GM21360 (cell line): ENCODE data around the gene URAD.
"Not testable (repeated sequence)": the region's sequence is repeated elsewhere in the genome, so short reads cannot be mapped to it uniquely, and the experiment has no call there.

Source experiments
- ATAC-seq: cut with Tn5 transposase; IDR thresholded peaks from one replicate; pipeline ENCODE4 v1.9.1; 2021; ENCODE audit warnings: mild to moderate bottlenecking, moderate library complexity; ENCODE audit not compliant: unreplicated experiment

URAD gene, protein sequence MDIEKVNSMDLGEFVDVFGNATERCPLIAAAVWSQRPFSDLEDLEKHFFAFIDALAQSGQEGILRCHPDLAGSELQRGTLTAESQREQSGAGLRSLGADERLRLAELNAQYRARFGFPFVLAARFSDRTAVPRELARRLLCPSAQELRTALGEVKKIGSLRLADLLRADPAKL

DNA sequence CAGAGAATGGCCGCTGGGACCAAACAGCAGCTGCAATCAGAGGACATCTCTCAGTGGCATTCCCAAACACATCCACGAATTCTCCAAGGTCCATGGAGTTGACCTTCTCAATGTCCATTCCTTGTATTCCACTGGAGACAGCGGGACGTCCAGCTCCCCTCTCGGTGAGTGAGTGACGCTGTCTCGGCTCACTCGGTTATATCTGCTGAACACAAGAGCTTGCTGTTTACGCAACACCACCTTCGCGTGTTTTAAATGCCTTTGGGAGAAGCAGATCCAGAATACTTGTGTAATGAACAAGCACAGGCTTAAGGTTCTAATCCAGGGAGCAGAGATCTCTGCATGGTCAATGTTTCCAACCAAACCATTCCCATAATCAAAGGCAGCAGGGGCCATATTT is at the start of gene URAD:
Gene URAD (minus strand): TSS at position 174 of the 400 bp plus-strand sequence. CDS start 56 bp downstream, at position 118.
- no peak for ATAC-seq

GRCh38 chr13:28037399-28037798 is 48.9 kb upstream of the URAD start:
- ATAC-seq, result no peak

DNA sequence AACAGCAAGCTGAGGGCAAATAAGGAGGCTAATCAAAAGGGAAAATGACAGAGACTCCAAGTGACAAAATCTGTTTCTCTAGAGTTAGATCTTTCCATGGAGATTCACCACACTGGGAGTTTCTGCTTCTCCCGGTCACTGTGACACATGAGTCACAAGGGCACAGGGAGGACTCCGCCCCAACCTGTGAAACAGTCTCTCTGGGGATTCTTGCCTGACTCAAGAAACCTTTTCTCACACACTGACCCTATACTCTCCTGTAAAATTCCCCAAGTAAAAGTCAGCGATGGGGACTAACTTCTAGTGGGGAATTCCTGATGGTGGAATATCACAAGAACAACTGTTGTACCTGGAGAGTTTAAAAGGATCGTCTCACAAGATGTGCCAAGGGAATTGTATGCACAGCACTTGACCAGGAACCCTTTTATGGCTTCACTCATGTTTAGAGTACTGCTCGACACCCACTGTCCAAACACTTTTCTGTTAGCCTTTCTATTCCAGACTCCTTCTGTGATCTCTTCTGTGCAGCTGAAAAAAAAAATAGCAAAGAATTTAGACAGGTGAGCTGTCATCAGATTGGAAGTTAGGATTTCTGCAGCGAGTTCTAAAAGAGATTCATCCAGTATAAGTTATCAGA is 46.8 kb upstream of the URAD start:
- ATAC-seq, result no peak

GRCh38 chr13:28033894-28034655 is 45.6 kb upstream of the URAD start:
- ATAC-seq, result no peak

DNA sequence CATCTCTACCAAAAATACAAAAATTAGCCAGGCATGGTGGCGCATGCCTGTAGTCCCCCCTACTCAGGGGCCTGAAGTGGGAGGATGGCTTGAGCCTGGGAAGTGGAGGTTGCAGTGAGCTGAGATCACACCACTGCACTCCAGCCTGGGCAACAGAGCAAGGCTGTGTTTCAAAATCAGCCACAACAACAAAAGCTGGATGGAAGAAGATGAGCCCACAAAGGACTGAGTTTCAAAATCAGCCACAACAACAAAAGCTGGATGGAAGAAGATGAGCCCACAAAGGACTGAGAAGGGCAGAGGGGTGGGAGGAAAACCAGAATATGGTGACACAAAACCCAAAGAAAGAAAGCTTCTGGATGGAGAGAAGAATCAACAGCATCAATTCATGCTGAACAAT is 43.9 kb upstream of the URAD start:
- ATAC-seq, result not testable (repeated sequence)

GRCh38 chr13:28031896-28032288 is 43.4 kb upstream of the URAD start:
- no peak for ATAC-seq

DNA sequence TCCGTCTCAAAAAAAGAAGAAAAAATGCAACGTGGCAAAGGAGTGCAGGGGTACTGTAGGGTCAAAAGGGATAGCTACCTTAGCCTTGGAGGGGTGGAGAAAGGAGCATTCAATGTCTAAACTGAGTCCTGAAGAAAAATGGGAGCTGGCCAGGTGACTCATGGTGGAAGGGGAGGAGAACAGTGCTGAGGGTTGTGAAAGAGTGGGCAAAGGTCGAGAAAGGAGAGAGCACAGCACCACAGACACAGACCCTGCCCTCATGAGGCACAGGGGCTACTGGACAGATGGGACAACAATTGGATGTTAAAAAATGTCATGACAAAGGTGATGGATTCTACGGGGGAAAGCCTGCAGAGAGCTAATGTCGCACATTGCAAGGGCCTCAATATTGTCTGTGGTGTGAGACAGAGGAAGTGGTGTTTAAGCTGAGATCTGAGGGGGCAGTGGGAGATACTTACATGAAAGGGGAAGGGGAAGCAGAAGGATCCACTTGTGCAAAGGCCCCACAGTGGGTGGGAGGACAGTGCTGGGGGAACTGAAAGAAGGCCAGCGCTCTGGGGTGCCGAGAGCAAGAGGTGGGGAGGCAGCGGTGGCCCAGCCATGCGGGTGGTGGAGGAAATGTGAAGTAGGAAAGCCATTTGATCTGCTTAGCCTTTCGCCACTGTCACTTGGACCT is 42.9 kb upstream of the URAD start:
- ATAC-seq, result no peak

DNA sequence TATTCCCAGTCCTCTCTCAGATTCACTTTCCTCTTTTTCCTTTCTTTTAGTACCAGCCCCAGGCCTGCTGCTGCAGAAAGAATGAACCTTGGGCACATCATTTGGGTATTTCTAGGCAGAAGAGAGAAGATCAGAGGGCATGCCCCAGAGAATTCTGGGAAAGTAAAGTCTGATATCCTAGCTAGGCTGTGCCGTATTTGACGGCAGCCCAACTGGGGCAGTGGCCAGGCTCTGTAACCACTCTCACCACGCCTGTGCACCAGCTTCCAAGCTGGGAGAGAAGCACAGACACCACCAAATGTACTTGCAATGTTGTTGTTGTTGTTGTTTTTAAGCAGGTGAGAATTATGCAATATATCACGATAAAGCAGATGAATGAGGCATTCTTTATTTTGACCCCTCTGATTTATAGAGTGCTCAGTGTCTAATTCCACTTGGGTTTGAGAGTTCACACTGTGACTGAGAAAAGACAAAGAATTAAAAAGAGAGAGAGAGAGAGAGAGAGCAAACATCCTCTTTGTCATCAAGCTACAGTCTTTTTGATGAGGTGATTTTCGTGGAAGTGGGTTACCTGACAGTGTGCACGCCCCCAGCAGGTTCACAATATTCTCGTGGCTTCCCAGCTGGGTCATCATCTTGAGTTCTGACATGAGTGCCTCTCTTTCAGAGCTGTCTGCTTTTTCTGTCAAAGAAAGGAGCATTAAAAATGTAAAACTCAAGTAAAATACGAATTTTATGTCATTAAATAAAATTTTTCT is 39.3 kb upstream of the URAD start:
- no peak for ATAC-seq

DNA sequence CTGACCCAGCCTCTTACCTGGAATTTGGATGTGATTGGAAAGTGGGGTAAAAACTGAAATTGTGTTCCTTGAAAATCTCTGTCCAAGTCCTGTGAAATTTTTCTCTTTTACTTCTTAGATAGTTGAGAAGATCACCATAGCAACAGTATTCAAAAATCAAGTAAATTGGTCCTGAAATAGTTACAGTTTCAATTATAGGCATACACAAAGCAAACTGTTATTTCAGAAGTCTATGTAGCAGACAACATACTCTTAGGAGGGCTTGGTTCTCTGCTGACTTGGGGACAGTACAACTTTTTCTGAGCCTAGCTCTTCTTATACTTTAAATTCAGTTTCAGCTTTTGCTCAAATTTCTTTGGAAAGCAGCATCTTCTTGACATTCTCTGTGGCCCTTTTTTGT is 38.6 kb upstream of the URAD start:
- ATAC-seq, result no peak

- no peak for ATAC-seq
Measured at GRCh38 chr13:28026508-28026907, 38.0 kb upstream of the URAD start.

- no peak for ATAC-seq
Measured at GRCh38 chr13:28022848-28023518, 34.5 kb upstream of the URAD start.

DNA sequence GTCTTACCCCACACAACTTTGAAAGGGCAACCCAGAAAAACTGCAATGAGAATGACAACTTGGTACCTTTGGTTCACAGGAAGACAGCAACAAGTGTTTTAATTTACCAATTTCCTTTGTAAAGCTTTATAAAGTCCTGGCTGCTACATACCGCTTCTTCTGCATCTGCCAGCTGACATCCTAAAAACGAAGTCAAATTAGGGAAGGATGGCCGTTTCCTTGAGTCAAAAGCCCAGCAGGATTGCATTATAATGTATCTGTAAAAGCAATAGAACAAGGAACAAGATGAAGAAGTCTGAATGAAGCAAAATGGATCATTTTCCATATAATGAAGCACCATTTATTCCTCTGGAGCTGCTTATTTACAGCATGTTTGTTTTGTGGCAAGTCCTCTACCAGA is 25.8 kb upstream of the URAD start:
- ATAC-seq, result no peak

DNA sequence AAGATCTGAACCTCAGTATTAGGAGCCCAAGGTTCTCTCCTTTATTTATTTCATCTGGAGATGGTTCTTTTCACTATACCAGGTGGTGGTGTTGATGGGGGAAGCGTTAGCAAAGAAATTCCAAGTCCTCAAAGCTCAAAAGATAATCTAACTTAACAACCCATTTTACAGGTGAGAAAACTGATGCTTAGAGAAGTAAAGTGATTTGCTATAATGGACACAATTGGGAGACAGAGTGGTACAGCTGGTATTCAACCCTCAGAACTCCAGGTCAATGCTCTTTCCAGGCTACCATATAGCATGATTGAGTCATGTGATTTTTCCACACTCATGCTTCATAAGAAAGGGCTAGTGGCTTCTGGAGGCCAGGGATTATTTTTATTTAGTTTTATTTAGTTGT is 25.0 kb upstream of the URAD start:
- no peak for ATAC-seq

- ATAC-seq, result peak; percentile 86
Measured at GRCh38 chr13:28012896-28013295, 24.4 kb upstream of the URAD start.

DNA sequence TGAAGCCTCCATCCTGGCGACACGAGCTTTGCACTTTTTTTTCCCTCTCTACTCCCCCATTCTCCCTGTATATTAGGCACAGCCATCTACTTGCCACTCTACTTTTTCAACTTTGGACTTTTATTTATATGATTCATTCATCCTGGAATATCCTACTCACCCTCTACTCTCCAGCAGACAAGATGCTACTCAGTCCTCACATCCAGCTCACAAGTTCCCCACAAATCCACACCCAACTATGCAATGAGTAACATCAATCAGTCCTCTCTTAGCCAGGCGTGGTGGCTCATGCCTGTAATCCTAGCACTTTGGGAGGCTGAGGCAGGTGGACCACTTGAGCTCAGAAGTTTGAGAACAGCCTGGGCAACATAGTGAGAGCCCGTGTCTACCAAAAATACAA is 23.9 kb upstream of the URAD start:
- ATAC-seq, result no peak

DNA sequence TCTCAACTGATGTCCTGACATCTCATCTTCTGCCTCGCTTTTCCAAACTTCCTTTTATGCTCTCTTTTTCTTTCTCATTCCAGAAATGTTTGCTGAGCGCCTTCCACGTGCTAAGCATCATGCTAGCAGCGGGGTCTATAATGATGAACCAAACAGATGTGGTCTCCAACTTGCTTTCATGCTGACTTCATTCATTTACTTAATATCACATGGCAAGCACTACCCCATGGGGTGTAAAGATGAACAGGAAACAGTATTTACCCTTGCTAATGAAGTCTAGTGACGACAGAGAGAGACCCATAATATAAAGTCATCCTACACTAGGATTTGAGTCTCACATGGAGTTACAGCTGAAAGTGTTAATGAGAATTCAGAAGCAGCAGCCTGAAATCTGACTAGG is 21.6 kb upstream of the URAD start:
- no peak for ATAC-seq

- ATAC-seq, result not testable (repeated sequence)
Measured at GRCh38 chr13:28005016-28005415, 16.5 kb upstream of the URAD start.

DNA sequence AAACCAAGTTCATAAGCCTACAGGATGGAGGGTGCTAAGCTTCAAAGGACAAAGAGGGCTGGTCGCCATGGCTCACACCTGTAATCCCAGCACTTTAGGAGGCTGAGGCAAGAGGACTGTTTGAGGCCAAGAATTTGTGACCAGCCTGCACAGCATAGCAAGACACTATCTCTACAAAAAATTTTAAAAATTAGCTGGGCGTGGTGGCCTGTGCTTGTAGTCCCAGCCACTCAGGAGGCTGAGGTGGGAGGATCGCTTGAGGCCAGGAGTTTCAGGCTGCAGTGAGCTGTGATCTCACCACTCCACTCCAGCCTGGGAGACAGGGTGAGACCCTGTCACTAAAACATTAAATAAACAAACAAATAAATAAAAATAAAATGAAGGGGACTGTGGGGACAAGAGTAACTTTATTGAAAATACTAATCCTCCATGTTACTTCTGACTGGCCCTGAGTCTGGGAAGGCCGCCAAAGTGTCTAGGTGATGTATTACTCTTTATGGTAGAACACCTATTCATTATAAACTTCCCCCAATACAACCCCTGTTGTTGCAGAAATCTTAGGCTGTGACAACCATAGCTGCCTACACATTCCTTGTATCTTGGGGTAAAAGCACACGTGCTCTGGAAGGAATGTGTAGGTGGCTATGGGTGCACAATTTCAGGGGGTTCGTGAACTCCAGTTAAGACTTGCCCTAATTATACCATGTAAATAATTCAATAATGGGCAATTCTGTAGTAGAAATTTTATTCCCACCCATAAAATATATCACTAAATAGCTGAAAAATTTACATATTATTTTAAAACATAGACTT is 14.6 kb upstream of the URAD start:
- no peak for ATAC-seq

- no peak for ATAC-seq
Measured at GRCh38 chr13:28001837-28002473, 13.5 kb upstream of the URAD start.
